ENCODE results near the gene ITSN2.

GRCh38 chr2:24261441-24261840 lies 98.9 kb downstream of the ITSN2 start:
- no peak for TF ChIP-seq EZH2 (IDR thresholded peaks at IDR 0.05; ENCODE audit: insufficient read depth, low read length)
- TF ChIP-seq CTCF (IDR thresholded peaks at IDR 0.05; ENCODE audit: insufficient read depth, low read depth, low read length), result no peak
